Endometrial microvascular endothelial cells (primary cell): ENCODE results near the gene STS. TPM values are rescaled to one million over a fixed set of nuclear protein-coding genes. Genes with fewer than 3 reads are reported as not detected.

Experiments
- in situ Hi-C: cut with HindIII; loops from 2 replicates; pipeline ENCODE4 v1.10.0; 2017; ENCODE audit warnings: low sequenced_read_pairs, low pct_unique_long_range_greater_than_20kb; ENCODE audit errors: inconsistent ontology term
- total RNA-seq: library from RNA; depleted of rRNA; stranded (reverse); fragments of >200 nt; gene quantifications from one replicate; pipeline ENCODE4 v1.2.3, GENCODE V29; 2015; ENCODE audit errors: inconsistent ontology term

The STS gene
- total RNA-seq, 1 donor from 2014 or later: 4.8 TPM

DNA sequence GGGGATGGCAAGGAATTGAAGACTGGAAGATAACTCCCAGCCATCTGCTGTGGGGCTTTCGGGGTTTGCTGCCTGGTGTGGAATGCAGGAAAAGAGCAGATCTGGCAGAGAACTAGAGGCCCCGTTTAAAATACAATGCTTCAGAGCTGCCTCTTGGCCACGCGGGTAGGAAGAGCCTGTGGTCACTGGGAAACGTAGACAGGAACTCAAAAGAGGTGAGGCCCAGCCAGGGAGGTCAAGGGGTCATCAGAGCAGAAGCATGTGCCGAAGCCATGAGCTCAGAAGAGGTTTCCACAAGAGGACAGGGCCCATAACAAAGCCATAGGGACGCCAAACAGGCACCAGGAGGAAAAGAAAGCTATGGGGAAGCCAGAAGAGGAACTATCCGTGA is 14.5 kb upstream of the STS start:
- in situ Hi-C loops: no loop called here

DNA sequence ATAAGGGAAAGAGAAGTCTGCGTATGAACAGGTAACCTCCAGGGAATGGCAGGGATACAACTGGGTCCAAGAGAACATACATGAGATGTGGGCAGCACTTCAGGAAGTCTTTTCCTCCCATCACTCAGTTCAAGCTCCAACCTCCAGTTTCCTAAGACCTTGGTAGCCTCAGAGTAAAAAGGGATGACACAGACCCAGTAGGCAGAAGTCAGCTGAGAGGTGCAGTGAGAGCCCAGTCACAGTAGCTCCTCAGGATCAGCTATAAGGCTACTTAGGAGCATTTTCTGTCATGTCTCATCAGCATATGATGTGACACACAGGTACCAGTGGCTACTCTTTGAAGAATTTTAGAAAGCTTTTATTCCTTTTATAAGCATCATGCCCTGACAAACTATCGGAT is 12.5 kb upstream of the STS start:
- in situ Hi-C loops: no loop called here

DNA sequence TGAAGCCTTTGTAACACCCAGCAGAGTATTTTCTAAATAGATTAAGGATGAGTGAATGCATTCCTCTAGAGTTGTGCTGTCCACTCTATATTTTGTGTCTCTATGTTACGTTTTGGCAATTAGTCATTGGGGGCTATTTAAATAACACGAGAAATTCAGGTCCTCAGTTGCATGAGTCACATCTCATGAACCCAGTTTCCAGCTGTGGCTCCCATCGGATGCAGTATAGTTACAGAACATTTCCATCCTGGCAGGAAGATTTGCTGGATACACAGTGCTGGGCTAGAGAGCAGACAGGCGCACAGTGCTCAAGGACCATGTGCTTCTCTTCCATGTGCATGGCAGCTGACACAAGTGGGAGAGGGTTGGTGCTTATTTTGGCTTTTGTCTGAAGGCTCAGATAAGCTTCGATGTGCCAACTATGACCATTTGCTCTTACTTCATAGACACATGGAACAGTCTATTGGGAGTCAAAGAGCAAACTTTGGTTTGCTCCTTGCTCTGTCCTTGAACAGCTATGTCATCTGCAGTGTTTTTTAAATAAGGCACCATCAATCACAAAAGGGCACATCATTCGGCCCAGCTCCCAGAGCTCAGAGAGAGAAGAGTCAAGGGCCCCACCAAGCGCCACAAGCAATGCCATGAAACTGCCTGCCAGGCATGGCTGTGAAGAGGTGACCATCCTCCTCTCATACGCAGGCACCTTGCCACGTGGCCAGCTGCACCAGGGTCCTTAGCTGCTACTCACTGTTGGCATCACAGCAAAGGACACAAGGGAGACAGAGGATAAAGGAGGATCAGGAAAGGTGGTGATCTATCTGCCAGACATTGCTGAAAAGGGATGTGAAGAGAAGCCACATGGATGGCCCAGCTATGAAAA is 8.1 kb upstream of the STS start:
- in situ Hi-C loops: no loop called here

DNA sequence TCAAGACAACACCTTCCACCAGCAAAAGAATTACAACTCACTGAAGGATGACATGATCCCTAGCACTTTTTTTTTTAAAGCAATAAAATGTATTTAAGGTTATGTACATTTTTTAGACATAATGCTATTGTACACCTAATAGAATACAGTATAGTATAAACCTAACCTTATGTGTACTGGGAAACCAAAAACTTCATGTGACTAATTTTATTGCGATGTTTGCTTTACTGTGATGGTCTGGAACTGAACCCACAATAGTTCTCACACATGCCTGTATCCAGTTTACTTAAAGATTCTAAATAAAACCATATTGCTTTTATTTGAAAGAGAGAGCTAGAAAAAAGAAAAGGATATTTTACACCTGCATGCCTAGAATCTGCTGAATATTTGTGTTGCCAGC is 4.4 kb upstream of the STS start:
- in situ Hi-C loops: no loop called here

DNA sequence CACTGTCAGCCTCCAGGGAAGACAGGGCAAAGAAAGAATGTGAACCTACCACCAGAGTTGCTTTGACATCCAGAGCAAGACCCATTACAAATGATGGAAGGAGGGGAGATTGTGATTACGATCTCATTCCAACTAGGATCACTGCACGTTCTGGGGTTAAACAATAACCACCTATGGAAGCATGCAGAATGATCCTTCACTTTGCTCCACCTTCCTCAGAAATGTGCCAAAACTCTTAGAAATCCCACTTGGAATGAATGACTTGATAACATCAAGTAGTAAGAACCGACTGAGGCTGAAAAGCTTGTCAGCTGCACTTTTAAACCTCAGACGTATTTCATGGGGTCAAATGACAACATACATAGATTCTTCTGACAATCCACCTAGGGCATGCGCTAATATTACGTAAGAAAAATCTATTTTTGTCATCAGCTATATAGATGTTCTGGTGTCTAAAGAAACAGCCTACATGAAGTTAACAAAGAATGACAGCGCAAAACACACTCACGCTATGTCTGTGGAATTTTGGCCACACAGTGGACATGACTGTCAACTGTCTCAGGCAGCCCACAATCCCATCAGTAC is 3.5 kb upstream of the STS start:
- in situ Hi-C loops: no loop called here

DNA sequence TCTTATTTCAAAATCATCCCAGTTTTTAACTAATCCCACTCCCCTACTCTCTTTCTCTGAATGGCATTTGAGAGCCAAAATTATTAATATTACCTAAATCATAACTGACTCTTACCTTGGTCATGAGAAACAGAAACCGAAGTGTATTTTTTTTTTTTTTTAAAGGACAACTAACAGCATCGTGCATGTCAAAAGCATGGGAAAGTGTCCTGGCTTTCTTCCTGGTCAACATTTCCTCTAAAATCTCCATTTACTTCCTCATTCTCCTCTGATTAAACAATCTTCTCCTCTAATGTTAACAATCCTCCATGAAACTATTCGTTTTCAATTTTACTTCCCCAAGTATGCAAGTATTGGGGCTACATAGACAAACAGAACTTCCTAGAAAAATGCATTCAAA is 2.1 kb upstream of the STS start:
- in situ Hi-C loops: no loop called here

DNA sequence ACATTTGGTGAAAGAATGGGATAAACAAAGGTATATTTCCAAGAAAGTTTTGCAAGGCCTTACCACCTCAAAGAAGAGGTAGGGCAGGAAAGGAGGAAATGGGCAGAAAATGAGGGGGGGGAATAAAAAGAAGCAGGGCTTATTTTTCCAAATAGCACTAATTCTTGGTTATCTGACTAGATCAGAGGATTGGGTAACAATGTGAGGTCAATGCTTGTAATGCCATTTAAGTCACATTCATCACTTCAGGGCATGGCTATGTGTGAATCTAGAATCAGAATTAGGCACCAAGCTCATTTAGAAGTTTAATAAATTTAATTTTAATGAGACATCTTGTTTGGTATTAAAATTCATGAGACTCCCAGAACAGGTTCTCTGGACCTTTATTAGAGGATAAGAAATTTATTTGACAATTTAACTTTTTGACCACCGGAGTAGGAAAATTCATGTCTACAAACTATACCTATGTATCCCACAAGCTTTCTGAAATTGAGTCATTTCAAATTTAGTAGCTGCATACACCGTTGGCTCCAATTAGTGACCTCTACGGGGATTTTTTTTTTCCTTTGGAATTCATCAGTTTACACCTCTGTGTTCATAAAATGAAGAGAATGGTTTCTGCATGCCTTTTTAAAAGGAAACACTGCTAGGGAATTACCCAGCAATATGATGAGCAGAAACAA is 1.4 kb upstream of the STS start:
- in situ Hi-C loops: no loop called here

DNA sequence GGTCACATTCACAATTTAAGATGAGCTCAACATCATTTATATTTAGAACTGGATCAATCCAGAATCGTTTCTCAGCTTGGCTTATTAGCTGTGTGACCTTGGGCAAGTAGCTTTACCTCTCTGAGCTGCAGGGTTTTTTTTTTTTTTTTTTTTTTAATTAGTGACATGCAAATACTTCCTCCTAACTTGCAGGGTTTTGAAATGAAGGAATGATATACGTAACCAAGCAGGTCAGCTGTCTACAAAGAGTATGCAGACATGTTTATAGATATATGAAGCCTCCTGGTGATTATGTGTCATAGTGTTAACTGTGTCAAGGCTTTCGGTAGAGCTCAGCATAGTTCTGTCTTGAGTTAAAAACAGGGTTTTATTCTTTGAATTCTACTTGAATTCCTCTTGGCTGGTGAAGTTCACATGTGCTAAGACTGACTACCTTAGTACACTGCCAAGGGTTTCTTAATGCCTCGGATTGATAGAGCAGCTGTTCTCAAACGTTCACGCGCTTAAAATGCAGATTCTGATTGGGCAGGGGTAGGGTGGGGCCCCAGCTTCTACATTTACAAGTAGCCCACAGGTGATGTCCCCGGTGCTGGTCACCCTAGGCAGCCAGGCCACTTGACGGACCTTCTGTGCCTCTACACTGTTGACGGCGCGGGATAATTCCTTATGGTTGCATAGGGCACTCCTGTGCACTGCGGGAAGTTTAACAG is 654 bp upstream of the STS start:
- in situ Hi-C loops: no loop called here

DNA sequence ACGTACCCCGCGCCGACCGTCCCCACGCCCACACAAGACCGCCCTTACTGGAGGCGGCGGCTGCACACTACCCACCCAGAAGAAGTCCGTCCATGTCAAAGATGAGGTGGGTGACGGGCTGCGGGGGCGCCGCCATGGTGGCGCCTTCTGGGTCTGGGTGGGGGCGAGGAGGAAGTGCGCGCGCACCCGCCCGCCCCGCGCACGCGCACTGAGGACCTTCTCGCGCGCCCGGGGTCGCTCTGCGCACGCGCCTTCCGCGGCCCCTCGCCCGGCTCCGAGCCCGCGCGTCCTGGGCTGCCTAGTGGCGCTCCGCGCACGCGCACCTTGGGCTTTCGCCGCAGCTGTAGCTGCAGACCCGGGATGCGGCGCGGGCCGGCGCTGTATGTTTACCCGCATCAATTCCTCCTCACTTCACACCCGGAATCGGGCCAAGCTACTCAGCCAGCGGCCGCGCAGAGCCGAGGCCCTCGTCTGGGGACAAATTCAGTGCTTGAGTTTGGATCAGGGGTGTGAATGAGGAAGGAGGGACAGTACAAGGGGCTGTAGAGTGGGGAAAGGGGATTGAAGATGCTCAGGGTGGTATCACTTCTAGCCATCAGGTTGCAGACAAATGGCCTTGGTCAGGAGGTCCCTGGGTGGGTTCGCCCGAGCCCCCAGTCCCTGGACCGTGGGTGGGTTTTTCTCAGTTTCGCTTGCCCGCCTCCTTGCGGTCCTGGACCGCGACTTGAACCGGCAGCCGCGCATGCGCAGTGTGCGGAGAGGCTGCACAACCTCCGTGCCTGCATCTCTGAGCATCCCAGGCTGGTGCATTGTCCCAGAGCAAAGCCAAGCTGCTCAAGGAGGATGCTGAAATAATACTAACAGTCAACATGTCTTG is 704 bp downstream of the STS start, which contains the start of gene PUDP:
Gene PUDP, minus strand, starts transcription at position 176 of the 877 bp plus-strand sequence. Its CDS starts 40 bp downstream, at position 136.
- in situ Hi-C loops: no loop called here

DNA sequence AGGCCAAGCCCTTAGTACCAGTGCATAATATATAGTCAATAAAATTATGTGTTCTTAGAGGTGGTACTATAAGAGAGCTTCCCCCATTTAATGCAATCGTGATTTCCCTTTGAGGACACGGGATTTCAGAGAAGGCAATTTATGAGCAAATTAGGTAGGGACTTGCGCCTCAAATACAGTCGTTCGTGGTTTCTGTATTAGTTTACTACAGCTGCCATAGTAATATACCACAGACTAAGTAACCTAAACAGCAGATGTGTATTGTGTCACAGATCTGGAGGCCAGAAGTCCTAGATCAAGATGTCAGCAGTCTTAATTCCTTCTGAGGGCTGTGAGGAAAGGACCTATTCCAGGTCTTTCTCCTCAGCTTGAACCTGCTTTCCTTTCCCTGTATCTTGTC is 1.9 kb downstream of the STS start:
- in situ Hi-C loops: no loop called here

DNA sequence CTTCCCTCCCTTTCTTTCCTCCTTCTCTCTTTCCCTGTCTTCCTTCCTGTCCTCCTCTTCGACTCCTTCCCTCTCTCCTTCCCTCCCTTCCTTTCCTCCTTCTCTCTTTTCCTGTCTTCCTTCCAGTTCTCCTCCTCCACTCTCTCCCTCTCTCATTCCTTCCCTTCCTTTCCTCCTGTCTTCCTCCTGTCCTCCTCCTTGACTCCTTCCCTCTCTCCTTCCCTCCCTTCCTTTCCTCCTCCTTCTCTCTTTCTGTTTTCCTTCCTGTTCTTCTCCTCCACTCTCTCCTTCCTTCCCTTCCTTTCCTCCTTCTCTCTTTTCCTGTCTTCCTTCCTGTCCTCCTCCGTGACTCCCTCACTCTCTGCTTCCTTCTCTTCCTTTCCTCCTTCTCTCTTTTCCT is 5.7 kb downstream of the STS start:
- in situ Hi-C loops: no loop called here

DNA sequence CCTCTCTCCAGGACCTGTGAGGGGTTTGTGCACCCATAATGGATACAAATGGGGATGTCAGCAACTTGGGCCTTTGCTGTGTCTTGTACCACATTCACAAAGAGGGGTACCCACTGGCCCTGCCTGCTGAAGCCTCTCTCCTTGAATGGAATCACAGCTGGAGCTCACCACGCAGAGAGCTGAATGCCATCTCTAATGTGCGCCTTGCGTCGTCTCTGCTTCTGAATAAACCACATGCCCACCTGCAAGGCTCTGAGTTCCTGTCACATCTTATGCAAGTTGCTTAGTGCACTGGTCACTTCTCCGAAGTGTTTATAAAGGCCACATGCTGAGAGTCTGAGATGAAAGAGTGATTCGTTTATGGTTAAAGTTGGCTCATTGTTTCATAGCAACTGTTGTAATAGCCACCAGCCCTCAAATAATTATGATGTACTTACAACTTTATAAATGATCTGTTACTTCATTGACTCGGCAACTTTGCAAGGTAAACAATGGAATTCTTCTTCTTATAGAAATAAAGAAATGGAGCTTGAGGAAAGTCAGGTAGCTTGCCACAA is 6.6 kb downstream of the STS start:
- in situ Hi-C loops: no loop called here

DNA sequence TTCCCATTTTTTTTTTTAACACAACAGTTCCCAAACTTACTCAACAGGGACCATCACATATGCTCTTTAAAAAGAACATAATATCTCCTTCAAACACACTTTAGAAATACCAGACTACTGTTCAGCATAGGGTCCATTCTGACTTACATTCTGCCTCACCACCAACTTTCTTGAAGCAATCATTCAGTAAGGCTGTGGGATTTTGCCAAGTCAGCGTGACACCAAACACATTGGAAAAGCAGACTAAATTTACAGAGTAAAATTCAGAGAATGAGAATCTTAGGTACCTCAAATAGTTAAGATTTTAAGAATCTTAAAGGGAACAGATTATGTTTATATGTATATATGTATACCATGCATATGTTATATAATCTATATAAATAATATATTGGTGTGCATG is 7.7 kb downstream of the STS start:
- in situ Hi-C loops: no loop called here

DNA sequence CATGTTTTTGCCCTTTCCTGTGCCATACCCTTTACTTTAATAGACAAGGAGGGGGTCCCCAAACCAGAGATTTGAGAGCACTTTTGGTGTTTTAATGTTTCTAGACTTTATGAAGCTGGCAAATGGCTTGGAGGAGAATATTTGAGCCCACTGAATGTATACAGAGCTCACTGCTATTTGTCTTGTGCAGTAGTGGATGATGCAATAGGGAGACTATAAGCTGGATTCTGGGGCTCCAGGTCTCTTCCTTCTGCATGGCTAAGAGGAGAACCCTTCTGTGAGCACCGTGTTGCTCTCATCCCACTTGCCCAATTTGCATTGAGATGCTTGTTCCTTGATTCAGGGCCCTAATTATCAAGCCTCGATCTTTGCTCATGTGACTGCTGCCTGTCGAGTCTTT is 9.4 kb downstream of the STS start:
- in situ Hi-C loops: no loop called here

DNA sequence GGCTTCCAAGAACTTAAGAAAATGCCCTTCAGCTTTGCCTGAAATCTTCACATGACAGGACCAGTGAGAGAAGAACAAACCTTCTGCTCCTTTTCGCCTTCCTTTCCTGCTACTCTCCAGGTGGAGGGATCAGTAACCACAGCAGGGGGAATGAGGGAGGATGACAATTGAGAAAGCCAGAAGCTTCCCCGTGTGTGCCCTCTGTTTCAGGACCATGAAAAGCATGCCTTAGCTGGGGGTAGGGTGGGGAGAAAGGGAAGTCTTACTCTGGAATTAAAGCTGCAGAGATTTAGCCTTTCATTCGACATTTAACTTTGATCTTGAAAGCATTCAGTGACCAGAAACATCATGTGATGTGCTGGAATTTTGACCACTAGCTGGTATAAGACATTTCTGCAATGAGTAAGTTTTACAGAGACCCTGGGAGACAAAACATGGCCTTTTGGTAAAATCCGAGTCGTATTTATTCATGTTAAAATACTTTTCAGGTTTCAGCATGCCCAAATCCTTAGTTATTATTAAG is 11.0 kb downstream of the STS start:
- in situ Hi-C loops: no loop called here

DNA sequence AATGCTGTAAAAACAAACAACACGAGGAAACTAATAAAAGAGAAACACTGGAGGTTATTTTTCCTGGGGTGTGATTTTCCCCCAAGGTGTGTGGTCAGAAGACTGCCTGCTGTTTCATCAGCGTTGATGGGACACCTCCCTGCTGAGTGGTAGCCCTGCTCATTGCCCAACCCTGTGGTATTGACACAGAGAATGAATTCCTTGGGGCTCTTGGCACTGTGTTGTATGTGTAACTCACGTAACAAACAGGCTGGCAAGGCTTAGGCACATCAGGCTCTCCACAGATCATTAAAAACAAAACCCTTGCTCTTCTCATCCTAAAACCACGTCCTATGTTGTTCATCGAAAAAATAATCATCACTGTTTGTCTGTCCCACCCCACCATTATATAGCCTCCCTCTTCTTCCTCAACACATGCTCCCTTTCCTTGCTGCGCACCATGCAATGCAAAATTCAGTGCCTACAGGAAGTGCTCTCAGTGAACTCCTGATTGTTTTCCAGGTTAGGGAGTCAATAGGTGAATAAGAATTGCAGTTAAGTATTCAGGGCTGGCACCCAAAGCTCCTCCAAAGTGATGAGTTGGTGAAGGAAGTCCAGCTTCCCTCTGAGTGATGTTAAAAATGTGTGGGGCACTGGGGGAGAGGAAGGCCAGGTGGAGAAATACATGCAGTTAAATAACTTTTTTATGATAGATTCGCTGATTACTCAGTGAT is 11.8 kb downstream of the STS start:
- in situ Hi-C loops: no loop called here

DNA sequence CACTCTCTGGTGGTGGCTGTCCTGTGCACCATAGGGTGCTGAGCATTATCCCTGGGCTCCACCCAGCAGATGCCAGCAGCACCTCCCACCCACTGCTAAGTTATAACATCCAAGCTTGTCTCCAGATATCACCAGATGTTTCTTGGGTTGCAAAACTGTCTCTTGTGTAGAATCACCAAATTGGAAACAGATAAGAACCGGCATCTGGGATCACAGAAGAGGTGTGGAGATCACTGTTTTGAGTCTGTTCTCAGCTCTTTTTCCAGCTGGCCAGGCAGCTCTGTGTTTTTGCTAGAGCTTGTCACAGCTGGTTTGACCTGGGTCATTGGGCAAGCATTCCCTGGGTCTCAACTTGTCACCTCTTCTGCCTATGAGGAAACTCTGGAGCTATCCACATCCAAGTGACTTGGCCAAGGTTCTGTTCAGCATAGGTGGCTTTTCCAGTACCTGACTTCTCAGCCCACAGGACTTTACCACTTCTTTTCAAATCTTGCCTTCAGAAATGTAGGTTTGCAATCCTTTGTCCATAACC is 15.7 kb downstream of the STS start:
- in situ Hi-C loops: no loop called here
